Measurements from ENCODE around the gene MICALL1.

Gene MICALL1

DNA sequence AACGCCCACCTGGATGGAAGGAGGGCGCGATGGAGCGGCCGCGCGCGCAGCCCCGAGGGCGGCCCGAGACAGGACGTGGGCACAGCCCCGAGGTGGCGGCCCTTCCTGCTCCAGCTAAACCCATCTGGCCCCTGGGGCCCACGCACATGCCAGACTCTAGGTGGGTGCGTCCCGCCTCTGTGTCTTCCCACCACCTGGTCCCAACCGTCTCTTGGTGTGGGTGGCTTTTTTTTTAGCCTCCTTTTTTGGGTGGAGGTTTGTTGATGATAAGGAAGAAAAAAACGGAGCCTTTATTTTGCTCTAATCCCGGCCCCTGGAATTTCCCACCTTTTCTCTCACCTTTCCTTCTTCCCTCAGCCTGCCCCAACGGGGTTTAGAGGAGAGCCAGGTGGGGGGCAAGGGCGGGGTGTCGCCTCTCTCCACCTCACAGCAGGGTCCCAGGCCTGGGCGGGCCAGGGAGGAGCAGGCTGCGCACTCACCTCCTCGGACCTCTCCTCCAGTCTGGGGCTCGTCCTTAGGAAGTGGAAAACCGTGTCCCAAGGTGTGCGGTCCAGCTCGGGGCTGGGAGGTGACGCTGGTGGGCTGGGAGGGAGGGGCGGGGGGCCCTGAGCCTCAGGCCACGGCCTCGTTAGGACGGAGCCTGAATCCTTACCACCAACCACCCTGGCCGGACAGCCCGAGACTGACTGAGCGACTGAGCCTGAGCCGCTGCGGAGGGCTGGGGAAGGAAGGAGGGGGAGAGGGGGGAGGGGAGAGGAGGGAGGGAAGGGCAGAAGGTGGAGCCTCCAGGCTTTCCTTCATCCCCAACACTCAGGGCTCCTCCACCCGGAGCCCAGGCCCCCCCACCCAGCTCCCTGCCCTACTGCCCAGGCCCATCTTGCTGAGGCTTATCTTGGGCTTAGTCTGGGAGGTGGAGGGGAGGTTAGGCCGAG is 78.0 kb downstream of the MICALL1 start, which contains the start of gene SOX10:
TSS of gene SOX10 (minus strand) at position 696 of the 932 bp plus-strand sequence. CDS start 771 bp downstream, outside the sequence.
- DNase-seq (ENCODE audit: low read depth, low spot score), result no peak

DNA sequence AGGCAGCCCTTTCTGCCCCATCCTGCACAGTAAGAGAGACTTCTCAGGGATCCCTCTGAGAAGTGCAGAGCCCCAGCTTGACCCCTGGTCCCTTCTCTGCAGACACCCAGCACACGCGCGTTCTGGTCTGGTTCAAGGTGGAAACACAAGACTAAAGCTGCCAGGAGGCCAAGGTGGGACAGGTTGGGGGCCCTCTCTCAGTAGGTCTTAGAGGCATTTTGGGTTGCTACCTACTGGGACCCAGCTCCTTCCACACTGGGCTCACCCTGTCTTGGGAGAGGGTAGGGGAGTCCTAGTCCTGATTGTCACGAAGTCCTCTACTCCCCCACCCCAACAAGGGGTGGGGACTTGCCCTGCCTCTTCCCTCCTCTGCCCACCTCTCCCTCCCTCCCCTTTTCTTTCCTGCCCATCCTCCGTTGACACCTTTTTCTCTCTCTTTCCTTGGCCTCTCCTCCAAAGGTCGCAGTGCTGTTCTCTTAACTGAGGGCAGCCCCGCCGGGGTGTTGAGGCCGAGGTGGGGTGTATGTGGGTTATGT is 79.0 kb downstream of the MICALL1 start:
- no peak for DNase-seq (ENCODE audit: low read depth, low spot score)

DNA sequence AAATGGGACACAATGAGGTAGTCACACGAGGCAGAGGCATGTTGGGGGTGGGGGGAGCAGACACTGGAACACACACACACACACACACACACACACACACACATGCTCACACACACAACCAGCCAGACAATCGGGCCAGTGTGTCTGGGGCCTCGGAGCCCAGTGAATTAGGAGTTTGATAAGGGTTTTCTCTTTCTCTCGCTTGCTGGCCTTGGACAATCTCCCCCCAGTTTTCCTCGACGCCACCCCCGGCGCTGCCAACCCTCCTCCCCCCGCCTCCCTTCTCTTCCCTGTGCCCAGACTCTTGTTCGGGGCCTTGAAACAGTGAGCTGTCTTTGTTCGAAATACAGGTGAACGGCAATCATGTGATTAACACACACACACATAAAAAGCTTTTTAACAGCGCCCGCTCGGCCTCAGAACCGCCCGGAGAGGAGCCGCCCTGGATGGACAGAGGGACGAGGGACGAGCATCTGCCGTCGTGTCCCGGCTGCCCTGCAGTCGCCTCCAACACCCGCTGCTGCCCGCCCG is 79.7 kb downstream of the MICALL1 start:
- DNase-seq (ENCODE audit: low read depth, low spot score), result no peak

DNA sequence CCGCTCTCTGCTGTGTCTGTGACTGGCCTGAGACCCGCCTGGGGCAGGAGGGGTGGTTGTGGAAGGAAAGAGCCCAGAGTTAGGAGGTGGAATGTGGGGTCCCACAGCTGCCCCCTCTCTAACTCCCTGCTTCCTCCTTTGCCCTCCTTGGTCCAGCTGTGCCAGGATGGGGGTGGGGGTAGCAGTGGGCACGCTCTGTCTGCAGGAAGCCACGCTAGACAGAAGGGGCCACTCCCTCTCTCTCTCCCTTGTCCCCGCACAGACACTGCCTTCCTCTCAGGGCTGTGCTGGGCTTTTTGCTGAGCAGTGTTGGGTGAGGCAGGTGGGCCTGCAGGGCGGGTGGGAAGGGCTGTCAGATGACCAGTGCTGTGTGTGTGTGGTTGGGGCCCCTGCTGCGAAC is 80.3 kb downstream of the MICALL1 start:
- no peak for DNase-seq (ENCODE audit: low read depth, low spot score)

DNA sequence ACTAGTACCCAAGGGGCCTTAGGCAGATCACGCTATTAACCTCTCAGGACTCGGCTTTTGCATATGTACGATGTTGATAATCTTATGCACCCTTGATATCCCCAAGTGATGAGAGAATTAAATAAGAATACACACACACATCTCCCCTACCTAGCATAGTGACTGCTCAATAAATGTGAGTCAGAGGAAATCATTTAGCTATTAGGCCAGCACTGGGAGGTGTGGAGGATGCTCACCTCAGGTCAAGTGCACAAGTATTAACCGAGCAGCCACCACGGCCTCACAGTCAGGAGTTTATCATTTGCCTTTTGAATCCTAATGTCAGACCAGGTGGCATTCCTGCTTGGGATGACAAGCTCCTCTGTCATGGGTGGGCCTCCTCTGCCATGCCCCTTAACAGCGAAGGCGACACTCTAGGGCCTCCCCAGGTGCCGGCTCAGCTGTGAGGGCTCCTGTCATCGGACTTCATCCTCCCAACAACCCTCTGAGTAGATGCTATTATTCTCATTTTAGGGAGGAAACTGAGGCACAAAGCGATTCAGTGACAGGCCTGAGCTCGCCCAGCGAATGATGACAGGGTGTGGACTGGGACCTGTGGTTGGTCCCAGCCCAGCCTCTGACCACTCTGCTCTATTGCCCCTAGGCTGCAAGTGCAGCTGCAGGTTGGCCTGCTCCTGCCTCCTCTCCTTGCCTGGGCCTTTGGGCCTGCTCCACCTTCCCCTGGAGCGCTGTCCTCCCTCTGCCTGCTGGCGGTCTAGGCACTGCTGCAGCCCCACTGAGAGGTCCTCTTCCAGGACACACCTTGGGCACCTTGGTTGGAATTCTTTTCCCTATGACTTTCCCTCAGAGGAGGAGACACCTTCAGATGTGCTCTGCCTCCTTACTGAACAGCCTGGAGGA is 83.3 kb downstream of the MICALL1 start:
- no peak for DNase-seq (ENCODE audit: low read depth, low spot score)

DNA sequence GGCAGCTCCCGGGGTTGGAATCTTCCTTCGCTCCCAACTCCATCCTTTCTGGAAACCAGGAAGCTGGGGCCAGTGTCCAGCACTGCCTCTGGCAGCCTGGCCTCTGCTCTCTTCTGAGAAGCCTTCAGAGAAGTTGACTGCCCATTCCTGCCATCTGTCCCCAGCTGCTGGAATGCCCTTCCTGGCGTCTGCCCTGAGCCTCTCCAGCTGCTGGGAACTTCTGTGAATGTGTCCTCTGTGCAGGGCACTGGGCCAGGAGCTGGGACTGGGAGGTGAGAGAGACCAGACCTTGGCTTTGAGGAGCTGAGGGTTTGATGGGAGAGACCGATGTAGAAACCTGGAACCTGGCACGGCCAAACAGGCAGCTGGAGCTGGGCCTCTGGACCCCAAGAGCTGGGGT is 84.2 kb downstream of the MICALL1 start:
- DNase-seq (ENCODE audit: low read depth, low spot score), result no peak

DNA sequence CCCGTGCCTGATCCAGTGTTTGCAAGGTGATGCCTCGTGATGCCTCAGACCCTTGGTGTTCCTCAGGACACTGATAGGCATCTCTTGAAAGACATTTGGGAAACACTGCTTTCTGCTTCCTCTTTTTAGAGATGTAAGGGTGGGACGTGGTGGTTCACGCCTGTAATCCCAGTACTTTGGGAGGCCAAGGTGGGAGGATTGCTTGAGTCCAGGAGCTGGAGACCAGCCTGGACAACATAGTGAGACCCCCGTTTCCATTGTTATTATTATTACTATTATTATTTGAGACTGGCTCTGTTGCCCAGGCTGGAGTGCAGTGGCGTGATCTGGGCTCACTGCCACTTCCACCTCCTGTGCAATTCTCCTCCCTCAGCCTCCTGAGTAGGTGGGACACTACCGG is 84.8 kb downstream of the MICALL1 start:
- no peak for DNase-seq (ENCODE audit: low read depth, low spot score)

DNA sequence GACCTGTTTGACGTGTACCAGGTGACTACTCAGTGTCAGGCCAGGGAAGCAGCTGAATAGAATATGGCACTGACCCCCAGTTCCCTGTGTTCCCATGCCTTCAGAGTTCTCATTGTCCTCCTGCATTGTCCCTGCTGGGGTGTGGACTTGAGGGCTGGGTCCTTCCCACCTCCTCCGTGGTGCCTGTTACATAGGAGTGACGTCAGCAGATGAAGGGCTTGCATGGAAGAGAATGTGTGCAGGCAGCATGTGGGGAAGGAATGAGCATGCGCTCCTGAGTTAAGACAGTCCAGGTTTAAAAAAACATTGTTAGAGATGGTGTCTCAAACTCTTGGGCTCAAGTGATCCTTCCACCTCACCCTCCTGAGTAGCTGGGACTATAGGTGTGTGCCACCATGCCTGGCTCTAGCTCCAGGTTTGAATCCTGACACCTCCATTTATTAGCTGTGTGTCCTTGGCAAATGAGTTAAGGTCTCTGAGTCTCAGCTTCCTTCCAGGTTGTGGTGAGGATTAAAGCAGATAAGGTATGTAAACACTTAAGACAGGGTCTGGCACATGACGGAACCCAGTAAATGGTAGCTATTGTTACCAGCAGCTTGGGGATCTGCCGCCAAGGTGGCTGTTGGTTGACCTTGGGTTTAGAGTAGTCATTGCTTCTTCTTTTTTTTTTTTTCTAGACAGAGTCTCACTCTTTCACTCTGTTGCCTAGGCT is 85.8 kb downstream of the MICALL1 start:
- DNase-seq (ENCODE audit: low read depth, low spot score), result no peak

All from astrocyte of the hippocampus (primary cell).